KG1 (cell line): ENCODE results near the gene CCL7.

Source experiments
- DNase-seq: peaks from one replicate; lab custom pipeline; 2025; lab: John Stamatoyannopoulos, UW

CCL7 gene

GRCh38 chr17:34246881-34247280, 23.1 kb upstream of the CCL7 start:
- DNase-seq, result no peak

GRCh38 chr17:34248511-34249024, 21.5 kb upstream of the CCL7 start:
- no peak for DNase-seq

- DNase-seq, result no peak
These were observed 21.0 kb upstream of the CCL7 start for GRCh38 chr17:34249061-34249460.

GRCh38 chr17:34249478-34249877, 20.5 kb upstream of the CCL7 start:
- DNase-seq, result no peak

GRCh38 chr17:34251186-34251585, 18.8 kb upstream of the CCL7 start:
- no peak for DNase-seq

GRCh38 chr17:34252095-34252443, 18.0 kb upstream of the CCL7 start:
- DNase-seq, result peak; percentile 29

GRCh38 chr17:34252444-34253138, 17.4 kb upstream of the CCL7 start:
- no peak for DNase-seq

GRCh38 chr17:34253139-34253525, 16.9 kb upstream of the CCL7 start:
- no peak for DNase-seq

- DNase-seq, result no peak
These were observed 15.9 kb upstream of the CCL7 start for GRCh38 chr17:34254146-34254545.

- DNase-seq, result no peak
These were observed 15.2 kb upstream of the CCL7 start, which contains the start of gene CCL2 for GRCh38 chr17:34254651-34255380. Gene CCL2, plus strand, starts transcription at chr17:34255285. Its CDS starts 65 bp downstream, at chr17:34255350.

GRCh38 chr17:34255381-34255732, 14.7 kb upstream of the CCL7 start:
- DNase-seq, result no peak

- DNase-seq, result no peak
These were observed 14.2 kb upstream of the CCL7 start for GRCh38 chr17:34255841-34256240.

GRCh38 chr17:34257299-34257985, 12.6 kb upstream of the CCL7 start:
- no peak for DNase-seq

GRCh38 chr17:34257986-34258326, 12.1 kb upstream of the CCL7 start:
- no peak for DNase-seq

GRCh38 chr17:34259146-34259545, 10.9 kb upstream of the CCL7 start:
- no peak for DNase-seq

GRCh38 chr17:34260861-34261260, 9.2 kb upstream of the CCL7 start:
- no peak for DNase-seq

GRCh38 chr17:34261568-34262337, 8.3 kb upstream of the CCL7 start:
- no peak for DNase-seq

- DNase-seq, result no peak
These were observed 4.3 kb upstream of the CCL7 start for GRCh38 chr17:34265711-34266110.

GRCh38 chr17:34275881-34276280, 5.9 kb downstream of the CCL7 start:
- no peak for DNase-seq

GRCh38 chr17:34276826-34277225, 6.8 kb downstream of the CCL7 start:
- DNase-seq, result no peak

- DNase-seq, result no peak
These were observed 13.6 kb downstream of the CCL7 start for GRCh38 chr17:34283571-34283970.

GRCh38 chr17:34285286-34285792, 15.3 kb downstream of the CCL7 start, which contains the start of gene CCL11:
Gene CCL11, plus strand, starts transcription at chr17:34285742. Its CDS starts 67 bp downstream, at chr17:34285809.
- no peak for DNase-seq
